ENCODE data around the gene EVA1A. TPM values are rescaled to one million over a fixed set of nuclear protein-coding genes. Genes with fewer than 3 reads are reported as not detected.

The EVA1A gene
- polyA plus RNA-seq, 2 of the 4 experiments (the other 2 are of a cell fraction): 2.5 to 19.0 TPM

- no peak for ATAC-seq
- H3K9me3 ChIP-seq: no peaks in the 10 kb centered on the region
- H3K27ac ChIP-seq: peak overlapping the region; percentile 72 to 88; a peak in 5 of 6 replicates
- peak overlapping the region; percentile 81 for H3K4me2 ChIP-seq
- WGBS (ENCODE audit: missing lambda C conversion rate): 67% methylated on average over 11 of the region's 11 CpGs
- H3K4me1 ChIP-seq: peaks cover 26% of the 10 kb centered on the region; the same call in 2 of the 3 replicates
- FAIRE-seq: no peak
- ChIA-PET POLR2A (interaction anchor here (0.6 kb wide), 1 partner anchor 17 kb away, joined by 3 read pairs; no protein-coding TSS in a partner anchor), CTCF (interaction anchor here (0.6 to 3.7 kb wide), 10 partner anchors 9 to 136 kb away, joined by 3 to 31 read pairs (median 6); no protein-coding TSS in a partner anchor)
- TF ChIP-seq SMC3 (IDR thresholded peaks at IDR 0.05): no peak
- TF ChIP-seq CBX2 (IDR thresholded peaks at IDR 0.05; ENCODE audit: borderline replicate concordance, low read depth): no peak
- TF ChIP-seq FOSB (CRISPR knock-in tag; IDR thresholded peaks at IDR 0.05): no peak
- no peak for TF ChIP-seq KDM5A (IDR thresholded peaks at IDR 0.05)
- no peak for TF ChIP-seq RAD21 (conservative IDR thresholded peaks at IDR 0.05 in 1 of 2, IDR thresholded peaks at IDR 0.05 in 1 of 2)
- H3K4me3 ChIP-seq: peak overlapping the region; percentile 70; the same call in 2 of the 3 replicates
- no peak for DNase-seq (ENCODE audit: low read depth in 1 of 2, low spot score in 1 of 2)
Measured at GRCh38 chr2:75561566-75562512, 1.1 kb upstream of the EVA1A start.

- ATAC-seq: peak; percentile 69 to 80
- FAIRE-seq: no peak
- ChIA-PET CTCF (interaction anchor here (0.8 to 3.7 kb wide), 11 partner anchors 10 to 95 kb away, joined by 3 to 31 read pairs (median 5); no protein-coding TSS in a partner anchor), POLR2A (interaction anchor here (1.2 to 1.4 kb wide), 2 partner anchors 46 to 48 kb away, joined by 6 to 7 read pairs; no protein-coding TSS in a partner anchor)
- WGBS (ENCODE audit: missing lambda C conversion rate): 3% methylated on average over 35 of the region's 43 CpGs
- H3K4me2 ChIP-seq: peak overlapping the region; percentile 81
- DNase-seq (ENCODE audit: low read depth in 1 of 2, low spot score in 1 of 2): peak; percentile 9 to 31
- H3K27ac ChIP-seq: peak overlapping the region; percentile 72 to 88
- TF ChIP-seq ELK1 (IDR thresholded peaks at IDR 0.05; ENCODE audit: low read depth, low read length) (no peak), HDAC2 (IDR thresholded peaks at IDR 0.05) (no peak), SREBF2 (IDR thresholded peaks at IDR 0.05) (no peak), KDM5A (IDR thresholded peaks at IDR 0.05) (no peak), HOXB13 (CRISPR knock-in tag; IDR thresholded peaks at IDR 0.05; ENCODE audit: low read depth) (no peak), CHD4 (IDR thresholded peaks at IDR 0.05; ENCODE audit: borderline replicate concordance) (no peak), USF2 (IDR thresholded peaks at IDR 0.05) (no peak), RAD21 (conservative IDR thresholded peaks at IDR 0.05 in 1 of 2, IDR thresholded peaks at IDR 0.05 in 1 of 2) (peak; percentile 38 to 50; a peak in 4 of 5 replicates), SMC3 (IDR thresholded peaks at IDR 0.05) (peak; percentile 46; the same call in 2 of the 3 replicates), FOSL2 (IDR thresholded peaks at IDR 0.05) (no peak), FOSL2 (CRISPR knock-in tag; IDR thresholded peaks at IDR 0.05) (no peak), JUN (IDR thresholded peaks at IDR 0.05) (no peak), CTCF (IDR thresholded peaks at IDR 0.05) (peak; percentile 40), CBX2 (IDR thresholded peaks at IDR 0.05; ENCODE audit: borderline replicate concordance, low read depth) (no peak), HOXB5 (CRISPR knock-in tag; IDR thresholded peaks at IDR 0.05) (no peak), FOXS1 (CRISPR knock-in tag; IDR thresholded peaks at IDR 0.05) (no peak), ESRRA (IDR thresholded peaks at IDR 0.05; ENCODE audit: borderline replicate concordance, low read length) (no peak), CEBPB (IDR thresholded peaks at IDR 0.05) (no peak), ZC3H11A (IDR thresholded peaks at IDR 0.05) (no peak), POLR2A (IDR thresholded peaks at IDR 0.05; ENCODE audit: low read length) (no peak), HEYL (CRISPR knock-in tag; IDR thresholded peaks at IDR 0.05) (no peak), TP53 (CRISPR knock-in tag; IDR thresholded peaks at IDR 0.05) (no peak), CHD2 (IDR thresholded peaks at IDR 0.05; ENCODE audit: low read length, partially characterized antibody) (no peak)
- TF ChIP-seq, protein P1, sequence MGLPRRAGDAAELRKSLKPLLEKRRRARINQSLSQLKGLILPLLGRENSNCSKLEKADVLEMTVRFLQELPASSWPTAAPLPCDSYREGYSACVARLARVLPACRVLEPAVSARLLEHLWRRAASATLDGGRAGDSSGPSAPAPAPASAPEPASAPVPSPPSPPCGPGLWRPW (IDR thresholded peaks at IDR 0.05): no peak
- TF ChIP-seq, protein P2, sequence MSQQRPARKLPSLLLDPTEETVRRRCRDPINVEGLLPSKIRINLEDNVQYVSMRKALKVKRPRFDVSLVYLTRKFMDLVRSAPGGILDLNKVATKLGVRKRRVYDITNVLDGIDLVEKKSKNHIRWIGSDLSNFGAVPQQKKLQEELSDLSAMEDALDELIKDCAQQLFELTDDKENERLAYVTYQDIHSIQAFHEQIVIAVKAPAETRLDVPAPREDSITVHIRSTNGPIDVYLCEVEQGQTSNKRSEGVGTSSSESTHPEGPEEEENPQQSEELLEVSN (IDR thresholded peaks at IDR 0.05; ENCODE audit: borderline replicate concordance, low read depth): no peak; the same call in 1 of the 2 replicates
- TF ChIP-seq, protein P3, sequence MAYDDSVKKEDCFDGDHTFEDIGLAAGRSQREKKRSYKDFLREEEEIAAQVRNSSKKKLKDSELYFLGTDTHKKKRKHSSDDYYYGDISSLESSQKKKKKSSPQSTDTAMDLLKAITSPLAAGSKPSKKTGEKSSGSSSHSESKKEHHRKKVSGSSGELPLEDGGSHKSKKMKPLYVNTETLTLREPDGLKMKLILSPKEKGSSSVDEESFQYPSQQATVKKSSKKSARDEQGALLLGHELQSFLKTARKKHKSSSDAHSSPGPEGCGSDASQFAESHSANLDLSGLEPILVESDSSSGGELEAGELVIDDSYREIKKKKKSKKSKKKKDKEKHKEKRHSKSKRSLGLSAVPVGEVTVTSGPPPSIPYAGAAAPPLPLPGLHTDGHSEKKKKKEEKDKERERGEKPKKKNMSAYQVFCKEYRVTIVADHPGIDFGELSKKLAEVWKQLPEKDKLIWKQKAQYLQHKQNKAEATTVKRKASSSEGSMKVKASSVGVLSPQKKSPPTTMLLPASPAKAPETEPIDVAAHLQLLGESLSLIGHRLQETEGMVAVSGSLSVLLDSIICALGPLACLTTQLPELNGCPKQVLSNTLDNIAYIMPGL (CRISPR knock-in tag; IDR thresholded peaks at IDR 0.05; ENCODE audit: borderline replicate concordance): no peak
- peak overlapping the region; percentile 70 for H3K4me3 ChIP-seq
- peaks cover 15% of the 10 kb centered on the region; the same call in 1 of the 3 replicates for H3K4me1 ChIP-seq
- no peaks in the 10 kb centered on the region for H3K9me3 ChIP-seq
Measured at GRCh38 chr2:75560022-75560767, 544 bp downstream of the EVA1A start.
